GM18508 (cell line): ENCODE measurements around the gene CTBP1.

Source experiments
- ATAC-seq: cut with Tn5 transposase; IDR thresholded peaks from one replicate; pipeline ENCODE4 v1.9.1; 2021; ENCODE audit warnings: moderate number of reproducible peaks; ENCODE audit not compliant: insufficient read depth, unreplicated experiment

Gene CTBP1

GRCh38 chr4:1179976-1180375, 69.0 kb downstream of the CTBP1 start:
- ATAC-seq: no peak

DNA sequence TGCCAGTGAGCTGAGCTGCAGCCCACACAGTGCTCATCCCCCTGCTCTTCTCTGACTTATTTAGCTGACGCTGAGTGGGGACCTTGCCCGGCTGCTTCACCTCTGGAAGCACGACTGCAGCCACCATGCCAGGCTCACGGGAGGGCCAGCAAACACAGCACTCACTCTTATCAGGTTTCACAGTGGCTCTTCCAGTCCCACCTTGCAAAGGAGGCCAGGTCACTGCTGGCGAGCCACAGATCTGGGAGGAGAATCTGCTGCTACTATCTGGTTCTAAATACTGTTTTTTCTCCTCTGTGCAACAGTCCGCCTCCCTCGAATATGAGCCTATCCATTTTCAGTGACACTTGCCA, 69.9 kb downstream of the CTBP1 start:
- ATAC-seq: no peak

DNA sequence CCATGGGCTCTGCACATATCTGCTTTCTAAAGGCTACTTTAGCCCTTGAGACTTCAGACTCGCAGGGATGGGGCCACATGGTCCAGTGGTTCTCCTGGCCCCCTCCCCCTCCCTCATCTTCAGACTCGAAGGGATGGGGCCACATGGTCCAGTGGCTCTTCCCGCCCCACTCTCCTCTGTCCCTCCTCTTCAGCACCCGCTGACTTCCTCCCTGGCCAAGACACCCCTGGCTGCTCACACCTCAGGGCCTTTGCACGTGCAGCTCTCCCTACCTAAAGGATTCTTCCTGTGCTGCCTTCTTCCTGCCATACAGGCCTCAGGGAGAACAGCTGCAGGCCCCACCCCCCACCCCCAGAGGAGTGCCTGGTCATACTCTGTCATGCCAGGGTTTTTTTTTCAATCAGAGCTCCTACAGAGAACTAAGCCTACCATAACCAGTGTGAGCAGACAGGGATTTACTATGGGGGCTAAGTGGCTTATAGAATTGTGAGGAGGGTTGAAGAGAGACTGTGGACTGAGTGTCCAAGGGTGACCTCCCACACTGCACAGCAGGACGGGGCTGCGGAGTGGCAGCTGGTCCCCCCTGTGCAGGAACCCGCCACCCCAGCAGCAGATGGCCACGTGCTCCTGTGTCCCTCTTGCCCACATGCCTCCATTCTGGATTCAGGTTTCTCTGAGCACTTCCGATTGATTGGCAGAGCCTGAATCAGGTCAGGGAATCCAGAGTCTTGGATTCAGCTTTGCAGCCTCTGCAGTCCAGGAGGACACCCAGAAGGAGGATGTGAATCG, 70.4 kb downstream of the CTBP1 start:
- no peak for ATAC-seq

DNA sequence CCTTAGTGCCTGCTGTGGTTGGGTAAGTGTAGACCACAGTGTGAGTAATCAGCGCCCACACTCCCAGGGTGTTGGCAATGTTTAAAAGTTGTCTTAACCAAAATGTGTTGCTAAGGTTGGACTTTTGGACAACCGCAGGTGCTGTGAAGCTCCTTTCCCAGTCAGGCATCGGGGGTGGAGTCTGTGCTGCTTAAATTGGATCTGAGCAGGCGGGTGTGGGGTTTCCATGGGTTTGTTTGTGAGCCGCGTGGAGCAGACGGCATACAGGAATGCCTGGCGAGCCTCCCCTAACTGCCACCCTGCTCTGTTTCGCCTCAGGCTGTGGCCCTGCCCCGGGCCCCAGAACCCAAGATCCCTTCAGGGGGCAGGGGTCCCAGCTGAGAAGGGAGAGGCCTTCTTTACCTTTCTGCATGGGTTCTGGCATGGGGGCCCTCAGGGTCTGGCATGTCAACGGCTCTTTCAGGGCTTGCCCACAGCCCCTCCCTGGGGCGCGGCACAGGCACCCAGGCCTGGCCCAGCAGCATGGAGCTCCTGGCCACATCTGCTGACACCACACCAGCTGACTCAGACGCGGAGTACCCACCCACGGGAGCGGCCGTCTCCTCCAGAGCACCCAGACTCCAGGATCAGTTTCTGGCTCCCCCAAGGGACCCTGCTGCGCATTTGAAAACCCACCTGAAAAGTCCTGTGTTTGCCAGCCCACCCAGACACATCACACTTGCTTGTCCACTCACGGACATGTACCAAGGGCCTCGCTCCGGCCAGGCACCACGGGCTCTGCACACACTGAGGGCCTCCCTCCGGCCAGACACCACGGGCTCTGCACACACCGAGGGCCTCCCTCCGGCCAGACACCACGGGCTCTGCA, 71.4 kb downstream of the CTBP1 start:
- no peak for ATAC-seq

DNA sequence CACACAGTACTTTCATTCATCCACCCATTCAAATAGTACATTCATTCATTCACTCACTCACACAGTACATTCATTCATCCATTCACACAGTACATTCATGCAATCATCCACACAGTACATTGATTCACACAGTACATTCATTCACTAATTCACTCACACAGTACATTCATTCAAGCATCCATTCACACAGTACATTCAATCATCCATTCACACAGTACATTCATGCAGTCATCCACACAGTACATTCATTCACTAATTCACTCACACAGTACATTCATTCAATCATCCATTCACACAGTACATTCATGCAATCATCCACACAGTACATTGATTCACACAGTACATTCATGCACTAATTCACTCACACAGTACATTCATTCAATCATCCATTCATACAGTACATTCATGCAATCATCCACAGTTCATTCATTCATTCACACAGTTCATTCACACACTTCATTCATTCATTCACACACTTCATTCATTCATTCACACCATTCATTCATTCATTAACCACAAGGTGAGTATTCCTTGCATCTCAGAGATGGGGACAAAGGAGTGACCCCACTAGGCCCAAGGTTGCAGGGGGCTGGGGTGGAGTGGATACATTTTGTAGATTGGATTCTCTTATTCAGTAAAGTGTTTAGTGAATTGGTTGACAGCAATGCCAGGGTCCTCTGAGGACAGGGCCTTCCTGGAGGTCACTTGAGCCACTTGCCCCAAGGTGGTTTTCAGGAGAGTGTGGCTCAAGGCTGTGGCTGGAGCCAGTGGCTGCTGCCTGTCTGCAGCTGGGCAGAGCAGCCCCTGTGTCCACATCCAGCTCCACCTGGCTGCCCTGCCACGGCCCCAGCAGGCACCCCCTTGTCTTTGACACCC, 72.3 kb downstream of the CTBP1 start:
- ATAC-seq: no peak

GRCh38 chr4:1175635-1176229, 73.2 kb downstream of the CTBP1 start:
- ATAC-seq: no peak

- no peak for ATAC-seq
Observed at GRCh38 chr4:1174941-1175634, 73.8 kb downstream of the CTBP1 start.

DNA sequence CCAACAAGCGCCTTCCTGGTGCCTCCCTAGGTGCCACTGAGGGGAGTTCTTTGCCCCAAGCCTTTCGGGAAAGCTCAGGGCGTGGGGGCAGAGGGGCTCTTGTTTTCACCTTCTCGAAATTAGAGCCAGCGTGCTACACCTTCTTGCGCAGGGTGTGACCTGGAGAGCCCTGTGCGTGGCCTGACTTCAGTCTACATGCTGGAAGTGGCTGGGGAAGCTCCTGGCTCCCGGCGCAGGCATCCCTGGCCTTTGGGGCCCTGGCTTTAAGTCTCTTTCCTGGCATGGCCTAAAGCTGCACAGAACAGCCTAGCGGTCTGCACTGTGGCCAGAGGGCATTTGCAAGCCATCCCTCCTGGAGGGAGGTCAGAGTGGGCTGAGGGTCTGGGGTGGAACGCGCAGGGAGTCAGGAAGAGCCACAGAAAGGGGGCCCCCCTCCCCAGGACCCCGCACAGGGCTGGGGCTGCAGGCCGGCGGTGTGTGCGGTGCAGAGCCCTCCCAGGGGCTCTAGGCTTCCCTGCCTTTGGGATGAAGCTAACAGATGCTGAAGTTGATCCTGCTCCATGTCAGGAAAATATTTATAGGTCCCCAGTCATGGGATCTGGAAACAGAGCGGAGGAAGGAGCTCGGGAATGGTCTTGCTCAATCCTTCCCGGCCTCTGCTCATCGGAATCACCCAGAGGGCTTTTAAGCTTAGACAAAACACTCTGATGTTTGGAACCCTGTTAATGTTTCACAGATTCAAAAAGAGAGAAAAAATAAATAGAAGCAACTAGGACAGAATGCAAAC, 75.8 kb downstream of the CTBP1 start:
- ATAC-seq: no peak

GRCh38 chr4:1172228-1172851, 76.6 kb downstream of the CTBP1 start, which contains the start of gene SPON2:
TSS of gene SPON2 (minus strand) at chr4:1172583.
- ATAC-seq: no peak

- ATAC-seq: no peak
Observed at GRCh38 chr4:1171311-1172227, 77.4 kb downstream of the CTBP1 start.

DNA sequence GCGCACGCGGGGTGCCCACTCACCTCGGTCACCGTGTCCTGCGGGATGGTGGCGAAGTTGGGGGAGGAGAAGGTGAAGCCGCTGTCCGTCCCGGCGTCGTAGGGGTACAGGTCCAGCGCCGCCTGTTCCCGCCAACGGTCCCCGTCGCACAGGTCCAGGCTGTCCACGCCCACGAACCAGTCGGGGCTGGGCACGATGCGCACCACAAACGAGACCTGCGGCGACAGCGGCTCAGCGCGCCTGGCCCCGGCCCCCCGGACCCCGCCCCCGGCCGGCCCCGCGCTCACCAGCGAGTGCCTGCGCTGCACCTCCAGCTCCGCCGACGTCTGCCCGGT, 78.0 kb downstream of the CTBP1 start:
- ATAC-seq: no peak

DNA sequence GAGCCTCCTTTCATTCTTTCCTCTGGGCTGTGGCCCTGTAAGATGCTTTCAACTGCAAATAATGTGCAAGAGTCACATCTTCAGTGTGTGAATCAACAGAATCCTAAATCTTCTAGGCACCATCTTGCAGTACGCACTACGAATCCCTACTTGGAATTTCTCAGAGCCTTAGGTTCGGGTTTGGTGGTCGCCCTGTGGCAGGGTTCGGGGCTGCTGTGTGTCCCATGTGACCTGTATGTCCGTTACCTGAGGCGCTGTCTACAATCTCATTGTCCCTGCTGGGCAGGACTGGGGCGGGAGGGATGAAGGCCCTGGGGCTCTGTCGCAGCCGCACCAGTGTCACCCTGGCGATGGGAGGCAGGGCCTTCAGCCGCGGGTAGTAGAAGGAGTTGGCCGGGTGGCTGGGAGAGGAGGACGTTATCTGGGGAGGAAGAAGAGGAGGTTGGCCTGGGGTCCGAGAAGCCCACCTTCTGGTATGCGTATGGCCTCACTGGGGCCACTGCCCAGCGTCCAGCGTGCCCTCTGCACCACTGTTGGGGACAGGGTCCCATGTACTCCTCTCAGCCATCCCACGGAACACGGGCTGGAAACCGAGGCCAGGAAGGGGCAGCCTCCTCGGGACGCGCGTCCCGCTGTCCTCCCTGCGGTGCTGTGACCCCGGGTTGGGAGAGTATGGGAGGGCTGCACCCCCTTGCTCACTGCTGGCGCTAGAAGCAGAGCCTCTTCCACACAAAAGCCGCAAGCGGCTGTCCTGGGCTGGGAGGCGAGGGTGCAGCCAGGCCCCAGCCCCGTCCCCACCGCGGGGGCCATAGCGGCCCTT, 78.6 kb downstream of the CTBP1 start:
- ATAC-seq: no peak

DNA sequence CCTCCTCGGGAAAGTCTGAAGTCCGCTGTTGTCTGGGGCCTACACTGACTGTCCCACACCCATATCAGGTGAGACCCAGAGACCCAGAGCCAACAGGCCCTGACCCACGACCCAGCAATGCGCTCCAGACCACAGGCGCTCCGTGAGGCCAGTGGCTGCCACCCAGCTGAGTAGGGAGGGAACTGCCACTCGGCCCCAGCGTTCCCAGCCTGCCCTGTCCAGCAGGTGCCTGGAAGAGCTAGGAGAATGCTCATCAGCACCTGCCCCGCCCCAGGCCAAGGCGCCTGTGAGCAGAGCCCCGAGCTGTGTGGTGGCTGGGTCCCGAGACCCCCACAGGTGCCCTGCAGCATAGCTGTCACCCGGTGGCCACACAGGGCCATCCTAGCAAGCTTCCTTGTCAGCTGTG, 79.2 kb downstream of the CTBP1 start:
- no peak for ATAC-seq

DNA sequence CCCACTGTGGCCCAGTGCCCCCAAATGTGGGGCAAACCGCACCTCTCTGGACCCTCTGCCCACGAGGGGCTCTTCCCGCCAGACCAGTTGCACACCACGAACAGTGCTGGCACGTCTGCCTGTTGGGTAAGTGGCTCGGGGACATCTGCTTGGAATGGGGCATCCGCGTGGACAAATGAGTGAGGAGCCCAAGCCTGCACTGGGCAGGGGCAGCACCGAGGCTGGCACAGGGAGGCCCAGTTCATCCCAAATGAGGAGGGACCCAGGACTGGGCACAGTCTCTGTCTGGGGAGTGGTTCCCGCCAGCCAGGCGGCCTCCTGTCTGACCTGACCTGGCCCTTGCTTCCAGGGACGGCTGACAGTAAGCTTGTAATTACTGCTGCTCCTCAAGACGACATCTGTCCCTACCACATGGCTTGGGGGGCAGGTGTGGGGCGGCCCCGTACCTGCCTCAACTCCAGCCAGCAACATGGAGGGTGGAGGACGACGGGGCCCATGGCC, 79.7 kb downstream of the CTBP1 start:
- no peak for ATAC-seq

GRCh38 chr4:1168191-1169101, 80.5 kb downstream of the CTBP1 start:
- no peak for ATAC-seq
